Activated CD8-positive, alpha-beta memory T cell treated with anti-CD3 and anti-CD28 coated beads, Interleukin-2, amount 50 U/mL, for 4 hours (primary cell): ENCODE results near the gene EFCAB8.

Source experiments
- DNase-seq: peaks from one replicate; pipeline ENCODE4 v3.0.0-alpha.2; 2020

EFCAB8 gene, protein sequence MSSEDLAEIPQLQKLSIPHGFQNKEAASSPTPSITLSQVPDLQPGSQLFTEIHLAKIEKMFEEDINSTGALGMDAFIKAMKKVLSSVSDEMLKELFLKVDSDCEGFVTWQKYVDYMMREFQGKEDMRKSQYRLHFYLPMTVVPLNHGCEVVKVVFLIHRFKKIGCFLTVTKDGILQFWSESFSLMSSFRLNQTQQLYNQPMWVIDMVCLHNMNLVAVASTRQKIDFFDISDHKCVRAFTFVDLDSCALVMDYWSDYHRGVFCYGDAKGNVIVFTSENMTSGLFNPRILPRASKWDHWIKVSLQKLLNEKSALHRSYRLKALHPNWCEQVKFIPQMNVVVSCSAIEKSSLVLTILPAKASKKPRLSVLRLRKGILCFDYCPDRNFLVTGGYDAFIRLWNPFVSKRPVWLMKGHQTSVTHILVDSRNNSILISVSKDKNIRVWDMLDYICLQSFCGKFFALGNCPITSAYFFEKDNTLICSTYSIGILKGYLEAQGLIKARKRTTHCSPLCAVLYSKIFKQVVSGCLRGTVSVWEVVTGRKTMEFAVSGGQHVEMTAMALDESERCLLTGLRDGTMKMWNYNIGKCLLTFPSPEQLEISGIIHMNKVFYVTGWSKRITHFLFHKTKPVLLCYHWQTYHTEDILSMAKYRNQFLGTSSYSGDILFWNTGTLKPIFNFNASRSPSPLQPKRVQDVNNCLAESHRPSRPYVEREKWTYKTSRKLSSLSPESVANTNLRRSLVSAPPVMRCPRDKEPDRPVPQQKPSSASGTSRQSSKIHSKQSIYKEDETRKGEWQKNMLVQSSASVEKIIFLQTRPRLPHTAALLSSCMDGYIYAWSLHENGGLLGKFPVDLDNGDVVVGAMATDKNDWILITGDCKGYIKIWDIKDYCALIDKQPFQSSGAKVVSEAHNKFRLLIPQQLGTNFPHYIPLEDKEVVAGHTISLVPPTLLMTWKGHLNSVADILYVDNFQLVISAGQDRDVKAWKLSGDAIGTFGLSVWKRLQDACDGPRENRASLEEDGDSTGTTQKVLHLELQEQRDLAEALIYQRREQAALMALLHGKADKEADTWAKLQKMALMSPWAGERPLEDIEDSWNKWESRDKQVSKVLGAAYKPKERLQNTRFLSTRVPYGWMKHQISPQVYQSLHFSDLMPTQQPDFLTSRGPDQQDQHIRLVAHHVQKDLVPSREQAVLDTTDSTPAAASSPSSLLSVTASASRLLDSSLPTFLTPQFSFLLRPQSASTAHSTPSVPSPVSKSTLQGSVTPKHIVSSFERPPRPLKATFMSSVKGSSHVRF

DNA sequence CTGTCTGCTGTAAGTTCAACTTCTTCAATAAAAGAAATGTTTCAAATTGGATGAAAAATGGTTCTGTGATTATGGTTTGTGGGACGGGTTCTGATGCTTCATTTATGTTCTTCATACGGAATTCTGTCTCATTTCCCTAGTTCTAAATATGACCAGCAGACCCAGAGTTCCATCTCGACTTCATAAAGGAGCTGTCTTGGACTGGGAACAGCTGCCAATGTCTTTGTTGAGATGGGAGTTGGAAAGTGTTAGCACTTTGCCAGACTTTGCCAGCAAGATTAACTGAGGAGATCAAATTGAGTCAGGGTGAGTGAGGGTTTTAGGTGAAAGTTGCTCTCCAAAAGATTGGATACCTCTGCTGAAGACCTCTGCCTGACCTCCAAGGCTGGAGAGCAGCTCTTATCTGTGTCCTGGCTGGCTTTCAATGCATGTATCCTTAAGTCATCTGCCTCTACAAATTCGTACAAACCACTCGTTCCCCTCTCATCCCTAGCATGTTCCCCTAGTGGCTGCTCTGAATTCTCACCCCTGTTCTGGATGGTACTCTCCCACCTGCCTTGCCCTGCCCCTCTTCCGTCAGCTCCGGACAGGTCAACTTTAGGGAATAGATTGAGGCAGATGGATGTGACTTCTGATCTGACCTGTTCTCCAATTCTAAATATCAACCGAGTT is at the start of gene EFCAB8:
Gene EFCAB8 (plus strand): TSS at position 223 of the 672 bp plus-strand sequence. CDS start 4,870 bp downstream, outside the sequence.
- DNase-seq: no peak

DNA sequence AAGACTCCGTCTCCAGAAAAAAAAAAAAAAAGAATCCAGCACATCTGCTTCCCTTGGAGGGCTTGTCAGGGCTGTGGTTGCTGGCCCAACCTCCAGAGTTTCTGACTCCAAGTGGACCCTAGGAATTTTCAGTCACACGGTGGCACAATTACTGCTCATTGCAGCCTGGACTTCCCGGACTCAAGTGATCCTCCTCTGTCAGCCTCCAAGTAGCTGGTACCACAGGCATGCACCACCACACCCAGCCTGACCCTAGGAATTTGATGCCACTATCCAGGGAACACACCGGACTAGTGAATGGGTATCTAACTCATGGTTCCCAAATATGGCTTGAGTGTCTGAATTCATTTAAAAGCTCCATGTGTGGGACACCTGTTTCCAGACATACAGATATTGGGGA is 48.8 kb upstream of the EFCAB8 start:
- no peak for DNase-seq

DNA sequence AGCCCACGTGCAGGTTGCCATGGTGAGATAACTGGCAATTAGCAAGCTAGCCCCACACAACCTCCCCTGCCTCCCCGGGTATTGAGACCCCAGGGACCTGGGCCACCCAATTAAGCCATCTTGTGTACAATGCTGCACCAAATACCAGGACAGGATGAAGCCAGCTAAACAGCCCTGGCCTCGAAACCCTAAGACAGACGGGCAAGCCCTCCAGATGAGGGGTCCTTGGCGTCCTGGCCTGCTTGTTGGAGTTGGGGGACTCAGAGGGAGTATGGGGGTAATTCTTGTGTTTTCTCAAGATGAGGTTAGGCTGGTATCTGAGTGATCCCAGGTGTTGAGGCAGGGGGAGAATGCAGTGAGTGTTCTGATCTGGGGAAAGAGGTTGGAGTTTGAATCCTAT is 47.8 kb upstream of the EFCAB8 start:
- DNase-seq: no peak

DNA sequence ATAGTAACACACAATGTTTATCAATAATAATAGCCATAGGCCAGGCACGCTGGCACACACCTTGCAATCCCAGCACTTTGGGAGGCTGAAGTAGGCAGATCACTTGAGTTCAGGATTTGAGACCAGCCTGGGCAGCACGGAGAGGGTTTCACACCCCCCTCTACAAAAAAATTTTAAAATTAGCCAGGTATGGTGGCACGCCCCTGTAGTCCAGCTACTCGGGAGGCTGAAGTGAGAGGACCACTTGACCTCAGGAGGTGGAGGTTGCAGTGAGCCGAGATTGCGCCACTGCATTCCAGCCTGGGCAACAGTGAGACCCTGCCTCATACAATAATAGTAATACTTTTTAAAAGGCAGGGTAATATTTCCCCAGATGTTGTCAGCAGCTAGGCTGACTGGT is 46.8 kb upstream of the EFCAB8 start:
- DNase-seq: no peak

DNA sequence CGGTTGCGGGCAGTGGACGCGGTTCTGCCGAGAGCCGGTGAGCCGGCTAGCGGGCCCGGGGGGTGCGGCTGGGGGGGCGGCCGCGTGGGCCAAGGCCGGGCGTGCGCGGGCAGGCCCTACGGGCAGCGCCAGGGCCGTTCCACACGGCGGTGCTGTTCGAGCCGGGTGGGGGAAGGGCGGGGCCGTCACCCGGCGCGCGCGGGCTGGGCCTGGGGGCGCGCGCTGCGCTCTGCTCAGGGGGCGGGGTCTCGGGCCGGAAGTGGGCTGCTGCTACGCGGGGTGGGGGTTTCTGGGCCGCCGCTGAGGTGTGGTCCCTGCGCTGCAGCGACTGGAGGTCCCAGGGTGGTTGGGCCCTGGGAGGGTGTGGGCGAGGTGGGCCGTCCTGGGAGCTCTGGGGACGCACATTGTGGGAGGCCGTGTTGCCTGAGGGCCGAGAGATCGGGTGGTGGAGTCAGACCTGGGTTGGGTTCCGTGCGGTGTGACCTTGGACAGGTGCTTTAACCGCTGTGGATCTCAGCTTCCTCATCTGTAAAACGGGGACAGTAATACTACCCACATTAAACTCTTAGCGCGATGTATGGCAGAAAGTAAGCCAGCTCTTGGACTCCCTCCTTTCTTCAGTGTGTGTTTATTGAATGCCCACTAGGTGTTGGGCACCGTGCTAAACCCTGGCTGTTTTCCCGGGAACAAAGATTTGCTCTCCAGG is 38.6 kb upstream of the EFCAB8 start:
- DNase-seq: peak; percentile 75

DNA sequence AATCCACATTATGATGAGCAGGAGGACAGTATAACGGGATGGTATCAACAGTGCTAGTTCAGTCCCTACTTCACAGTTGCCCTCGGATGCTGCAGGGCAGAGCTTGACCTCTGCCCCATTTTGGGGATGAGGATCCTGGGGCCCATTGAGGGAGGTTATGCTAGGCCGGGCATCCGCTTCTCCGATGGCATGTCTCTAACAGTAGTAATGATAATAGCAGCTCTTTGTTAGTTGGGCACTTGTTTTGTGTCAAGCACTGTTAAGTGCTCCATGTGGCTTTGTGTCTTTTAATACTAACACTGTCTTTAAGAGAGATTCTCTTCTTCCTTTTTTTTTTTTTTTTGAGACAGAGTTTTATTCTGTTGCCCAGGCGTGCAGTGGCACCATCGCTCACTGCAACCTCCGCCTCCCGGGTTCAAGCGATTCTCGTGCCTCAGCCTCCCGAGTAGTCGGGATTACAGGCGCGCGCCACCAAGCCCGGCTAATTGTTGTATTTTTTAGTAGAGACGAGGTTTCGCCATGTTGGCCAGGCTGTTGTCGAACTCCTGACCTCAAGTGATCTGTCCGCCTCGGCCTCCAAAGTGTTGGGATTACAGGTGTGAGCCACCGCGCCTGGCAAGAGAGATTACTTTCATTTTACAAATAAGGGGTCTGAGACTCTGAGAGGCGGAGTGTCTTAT is 37.9 kb upstream of the EFCAB8 start:
- no peak for DNase-seq

DNA sequence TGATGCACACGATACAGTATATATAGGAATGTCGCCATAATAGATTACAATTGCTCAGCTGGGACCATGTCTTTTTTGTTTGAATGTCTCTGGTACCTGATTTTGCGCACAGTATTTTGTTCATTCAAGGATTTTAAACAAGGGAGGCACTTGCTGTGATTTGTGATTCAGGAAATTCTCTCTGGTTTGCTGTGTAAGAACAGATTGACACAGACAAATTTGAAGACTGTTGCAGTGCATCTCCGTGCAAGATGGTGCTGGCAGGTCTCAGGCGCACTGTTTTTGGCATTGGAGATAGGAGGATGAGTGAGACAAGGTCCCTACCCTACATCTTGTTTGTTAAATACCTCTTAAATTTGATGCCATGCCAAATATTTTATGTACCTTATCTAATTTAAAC is 36.5 kb upstream of the EFCAB8 start:
- no peak for DNase-seq

DNA sequence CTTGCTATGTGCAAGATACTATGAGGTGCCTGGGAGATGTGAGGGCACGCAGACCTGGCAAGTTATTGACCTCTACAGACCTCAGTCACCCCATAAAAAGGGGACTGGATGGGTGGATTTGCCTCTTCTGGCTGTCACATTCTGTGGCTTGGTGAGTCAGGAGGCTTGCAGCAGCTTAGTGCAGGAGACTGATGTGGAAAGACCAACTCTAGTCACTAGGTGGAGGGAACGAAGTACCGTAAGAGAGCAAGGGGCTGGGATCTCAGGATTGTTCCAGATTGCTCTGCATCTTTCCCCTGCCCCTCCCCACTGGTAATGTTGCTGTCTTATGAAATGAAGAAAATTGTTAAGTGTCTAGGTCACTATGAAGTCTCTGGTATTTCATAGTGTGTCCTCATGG is 35.6 kb upstream of the EFCAB8 start:
- DNase-seq: no peak

DNA sequence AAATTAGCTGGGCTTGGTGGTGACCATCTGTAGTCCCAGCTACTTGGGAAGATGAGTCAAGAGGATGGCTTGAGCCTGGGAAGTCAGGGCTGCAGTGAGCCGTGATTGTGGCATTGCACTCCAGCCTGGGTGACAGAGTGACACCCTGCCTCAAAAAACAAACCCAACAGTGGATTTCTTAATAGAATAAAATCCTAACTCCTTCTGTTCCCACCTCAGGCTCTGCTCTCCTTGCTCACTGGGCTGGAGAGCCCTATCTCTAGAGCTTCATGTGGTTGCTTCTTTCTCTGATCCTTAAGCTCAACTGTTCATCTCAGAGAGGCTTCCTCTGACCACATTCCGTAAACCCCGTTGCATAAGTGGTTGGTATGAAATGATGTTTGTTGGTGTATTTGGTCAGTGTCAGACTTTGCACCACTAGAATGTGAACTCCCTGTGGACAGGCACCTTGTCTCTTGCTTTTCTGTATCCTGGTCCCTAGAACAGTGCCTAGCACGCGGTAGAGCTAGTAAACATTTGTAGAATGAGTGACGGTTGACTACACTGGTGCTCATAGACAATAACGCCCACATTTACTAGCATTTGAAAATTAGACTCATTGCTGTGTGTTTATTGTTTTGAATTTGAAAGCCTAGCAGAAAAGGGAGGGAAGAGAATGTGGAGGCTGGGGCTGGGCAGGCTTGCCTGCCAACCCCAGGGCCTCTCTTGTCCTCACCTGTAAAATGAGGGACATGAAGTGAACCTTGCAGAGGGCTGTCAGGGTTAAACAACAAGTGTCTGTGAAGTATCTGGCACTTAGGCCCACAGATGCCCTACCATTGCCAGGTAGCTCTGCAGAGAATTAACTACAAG is 34.8 kb upstream of the EFCAB8 start:
- no peak for DNase-seq

DNA sequence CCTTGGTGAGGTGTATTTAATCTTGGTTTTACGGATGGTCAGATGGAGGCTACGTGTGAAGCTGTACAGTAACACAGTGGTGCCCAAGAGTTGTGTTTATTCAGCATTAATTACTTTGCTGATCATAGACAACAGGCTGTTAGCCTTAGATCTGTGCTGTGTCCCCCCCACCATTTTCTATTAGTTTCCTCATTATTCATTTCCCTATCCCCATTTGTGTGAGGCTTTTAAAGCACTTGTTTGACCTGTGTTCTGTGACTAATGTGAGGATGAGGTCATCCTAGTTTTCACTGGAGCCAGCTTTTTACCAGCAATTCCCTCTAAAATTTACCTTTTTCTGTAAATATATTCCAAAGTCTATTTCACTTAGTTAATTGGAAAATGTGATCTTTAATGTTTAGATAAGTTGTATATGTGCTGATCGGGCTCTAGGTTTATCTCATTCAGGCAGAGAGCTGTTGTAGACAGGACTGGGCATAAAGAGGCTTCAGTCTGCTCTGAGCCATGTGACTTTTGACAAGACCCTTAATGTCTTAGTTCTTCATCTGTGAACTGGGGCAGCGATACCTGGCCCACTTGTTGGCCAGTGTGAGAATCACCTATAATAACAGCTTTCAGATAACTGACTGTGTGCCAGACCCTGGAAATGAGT is 30.6 kb upstream of the EFCAB8 start:
- no peak for DNase-seq

DNA sequence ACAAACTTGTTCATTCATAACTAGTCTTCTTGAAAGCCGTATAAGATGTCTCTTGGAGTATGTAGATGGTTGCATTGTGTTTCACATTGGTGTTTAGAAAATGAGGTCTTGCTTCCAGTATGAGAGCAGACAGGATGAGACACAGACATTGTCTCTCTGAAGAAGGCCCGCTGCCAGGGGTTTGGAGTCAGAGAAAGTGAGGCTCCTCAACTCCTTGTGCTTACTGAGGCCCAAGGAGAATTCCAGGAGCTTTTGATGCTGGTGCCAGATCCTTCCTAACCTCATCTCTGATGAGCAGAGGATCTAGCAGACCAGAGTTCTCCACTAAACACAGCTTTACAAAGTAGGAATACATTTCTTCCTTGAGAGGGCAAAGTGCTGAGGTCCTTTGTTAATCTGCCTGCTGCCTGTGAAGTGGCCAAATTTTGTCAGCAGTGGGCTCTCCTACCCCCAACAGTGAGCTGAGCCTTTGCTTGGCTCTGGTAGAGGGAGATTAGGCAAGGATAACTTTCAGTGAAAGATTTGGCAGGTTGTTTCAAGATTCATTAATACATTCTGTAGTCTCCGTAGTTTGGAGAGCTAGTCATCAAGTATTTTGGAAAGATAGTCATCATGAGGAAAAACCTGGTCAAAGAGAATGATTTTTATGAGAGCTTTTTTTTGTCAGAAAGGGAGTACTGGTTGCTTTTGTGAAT is 29.3 kb upstream of the EFCAB8 start:
- DNase-seq: no peak

DNA sequence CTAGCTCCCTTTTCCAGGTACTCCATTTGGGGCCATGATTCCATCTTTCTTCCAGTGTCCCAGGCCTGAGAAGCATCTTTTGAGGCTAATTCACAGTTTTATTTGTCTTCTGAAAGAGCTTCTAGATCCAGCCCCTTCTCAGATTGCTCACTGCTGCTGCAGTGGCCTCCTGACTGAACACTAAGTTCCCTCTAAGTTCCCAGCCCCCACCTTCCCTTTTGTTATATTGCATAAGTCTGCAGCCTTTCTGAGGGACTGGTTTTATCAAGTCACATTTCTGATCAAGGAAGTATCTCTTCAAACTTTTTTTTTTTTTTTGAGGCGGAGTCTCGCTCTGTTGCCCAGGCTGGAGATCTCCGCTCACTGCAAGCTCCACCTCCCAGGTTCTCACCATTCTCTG is 28.3 kb upstream of the EFCAB8 start:
- no peak for DNase-seq

DNA sequence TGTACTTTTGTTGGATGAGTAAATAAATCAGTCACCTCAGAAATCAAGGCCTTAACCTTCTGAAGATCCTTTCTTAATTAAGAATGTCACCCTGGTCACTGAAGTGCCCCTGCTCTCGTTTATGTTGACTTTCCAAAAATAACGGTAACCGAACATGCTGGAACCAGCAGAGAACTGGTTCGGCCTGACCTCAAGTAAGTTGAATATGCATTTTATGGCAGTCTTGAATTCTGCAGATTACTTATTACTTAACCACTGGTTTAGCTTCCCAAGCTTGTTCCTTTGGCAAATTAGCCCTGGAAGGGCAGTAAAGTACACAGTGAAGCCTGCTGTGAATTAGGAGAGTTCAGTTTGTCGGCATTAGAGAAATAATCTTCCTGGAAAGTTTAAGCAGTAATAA is 26.7 kb upstream of the EFCAB8 start:
- DNase-seq: no peak

DNA sequence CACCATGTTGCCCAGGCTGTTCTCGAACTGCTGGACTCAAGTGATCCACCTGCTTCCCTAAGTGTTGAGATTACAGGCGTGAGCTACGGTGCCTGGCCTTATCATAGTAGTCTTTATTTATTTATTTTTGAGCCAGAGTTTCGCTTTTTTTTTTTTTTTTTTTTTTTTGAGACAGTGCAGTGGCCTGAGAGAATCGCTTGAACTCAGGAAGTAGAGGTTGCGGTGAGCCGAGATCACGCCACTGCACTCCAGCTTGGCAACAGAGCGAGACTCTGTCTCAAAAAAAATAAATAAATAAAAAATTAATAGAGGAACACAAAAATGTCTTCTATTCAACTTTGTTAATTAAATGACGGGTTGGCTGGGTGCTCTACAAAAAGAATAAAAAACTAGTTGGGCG is 26.1 kb upstream of the EFCAB8 start:
- DNase-seq: no peak

DNA sequence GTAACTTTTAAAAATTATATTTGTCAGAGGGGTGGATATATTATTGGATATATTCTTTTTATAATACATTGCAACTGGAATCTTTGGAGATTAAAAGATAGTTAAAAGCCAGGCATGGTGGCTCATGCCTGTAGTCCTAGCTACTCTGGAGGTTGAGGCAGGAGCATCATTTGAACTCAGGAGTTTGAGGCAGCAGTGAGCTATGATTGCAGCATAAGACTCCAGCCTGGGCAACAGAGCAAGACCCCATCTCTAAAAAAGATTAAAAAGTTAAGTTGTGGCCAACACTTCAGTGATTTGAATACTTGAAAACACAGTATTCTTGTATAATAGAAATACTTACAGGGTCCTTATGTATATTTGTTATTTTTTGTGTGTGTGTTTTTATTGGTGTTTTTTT is 23.8 kb upstream of the EFCAB8 start:
- no peak for DNase-seq

DNA sequence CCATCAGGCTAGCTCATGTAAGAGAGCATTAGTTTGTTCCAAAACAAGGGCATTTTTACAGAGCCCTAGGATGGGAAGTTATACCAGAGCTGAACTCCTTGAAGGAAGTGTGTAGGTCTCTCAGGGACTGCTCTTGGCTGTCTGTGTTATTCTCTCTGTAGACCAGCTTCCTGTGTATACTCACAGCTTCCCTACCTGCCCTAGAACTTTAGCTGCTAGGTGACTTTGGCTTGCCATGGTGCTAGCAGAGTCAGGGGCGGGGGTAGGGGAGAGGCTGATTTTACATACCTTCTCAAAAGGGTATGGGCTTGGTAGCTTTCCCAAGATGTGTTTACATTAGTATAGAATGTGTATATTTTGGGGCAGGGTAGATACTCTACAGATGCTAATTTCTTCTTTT is 21.6 kb upstream of the EFCAB8 start:
- no peak for DNase-seq

DNA sequence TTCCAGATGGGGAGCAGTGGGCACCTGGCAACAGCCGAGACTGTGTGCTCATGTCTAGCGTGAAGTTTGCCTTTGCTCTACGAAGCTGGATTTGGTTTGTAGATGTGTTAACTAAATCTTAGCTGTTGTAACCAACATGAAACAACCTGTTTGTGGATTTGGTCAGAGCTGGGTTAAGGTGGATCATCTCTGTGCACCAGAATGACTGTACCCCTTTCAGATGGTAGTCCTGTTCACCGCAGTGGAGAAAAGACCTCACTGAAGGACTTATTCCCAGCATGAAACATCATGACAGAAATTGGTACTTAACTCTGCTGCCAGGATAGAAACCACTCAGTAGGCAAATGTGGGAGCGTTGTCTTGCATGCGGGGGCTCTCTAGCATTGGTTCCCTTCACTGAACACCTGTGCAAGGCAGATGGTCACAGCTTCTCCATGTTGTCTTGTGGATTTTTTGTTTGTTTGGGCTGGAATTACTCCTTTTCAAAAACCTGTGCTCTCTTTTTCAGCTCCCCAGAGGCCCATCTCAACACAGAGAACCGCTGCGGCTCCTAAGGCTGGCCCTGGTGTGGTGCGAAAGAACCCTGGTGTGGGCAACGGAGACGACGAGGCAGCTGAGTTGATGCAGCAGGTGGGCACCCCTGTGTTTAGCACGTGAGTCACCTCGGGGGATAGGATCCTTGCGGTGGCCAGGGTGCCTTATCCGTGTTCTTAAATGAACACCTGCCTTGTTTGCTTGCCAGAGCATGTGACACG is 19.3 kb upstream of the EFCAB8 start:
- DNase-seq: no peak

DNA sequence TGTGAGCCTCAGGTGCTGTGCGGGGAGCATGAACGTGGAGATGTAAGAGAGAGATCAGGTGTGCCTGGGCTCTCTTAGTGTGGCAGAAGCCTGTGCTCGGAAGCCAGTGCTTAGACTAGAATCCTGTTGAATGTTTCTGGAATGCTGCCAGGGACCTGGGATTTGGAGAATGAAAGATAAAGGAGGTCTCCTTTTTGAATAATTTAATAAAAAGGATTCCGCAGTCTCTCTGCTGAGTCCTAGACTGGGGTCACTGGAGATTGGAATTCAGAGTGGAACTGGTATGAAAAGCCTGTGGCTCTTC is 18.8 kb upstream of the EFCAB8 start:
- no peak for DNase-seq

DNA sequence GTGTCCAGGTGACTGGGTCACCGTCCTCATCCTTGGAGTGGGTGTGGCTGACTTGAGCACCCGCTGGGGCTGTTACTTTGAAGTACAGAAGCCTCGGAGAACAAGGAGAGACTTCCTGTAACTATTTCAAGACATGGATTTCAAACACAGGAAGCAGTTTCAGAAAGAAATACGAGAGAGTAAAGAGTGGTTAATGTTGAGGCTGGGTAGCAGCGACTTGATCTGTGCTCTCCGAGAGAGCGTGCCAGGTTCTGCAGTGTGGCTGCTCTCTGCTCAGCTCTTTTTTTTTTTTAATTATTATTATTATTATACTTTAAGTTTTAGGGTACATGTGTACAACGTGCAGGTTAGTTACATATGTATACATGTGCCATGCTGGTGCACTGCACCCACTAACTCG is 17.5 kb upstream of the EFCAB8 start:
- no peak for DNase-seq
